K562 (cell line): Measurements from ENCODE around the gene MEF2D. TPM values are rescaled to one million over a fixed set of nuclear protein-coding genes. Genes with fewer than 3 reads are reported as not detected.

Experiments
- ATAC-seq: fragments of 200-7000 bp; cut with Tn5 transposase; 3 replicates; pipeline ENCODE4 v1.9.1; 2020; ENCODE audit warnings: moderate library complexity
- BruUV-seq: library from RNA; stranded (reverse); fragments of 400-500 nt; replicated peaks from 2 replicates; lab custom pipeline; 2021; lab: Mats Ljungman, UMichigan
- CTCF ChIA-PET: fragments of 300-600 bp; formaldehyde crosslinking; extraction: SDS; loops from one replicate; lab custom pipeline; 2021; ENCODE audit warnings: low intra/inter-chr PET ratio; lab: Yijun Ruan, JAX
- POLR2A ChIA-PET: fragments of 300-600, 350-650 bp; sonication (Branson Sonifier 250); formaldehyde crosslinking; extraction: SDS; loops from one replicate; lab custom pipeline; 2021; ENCODE audit warnings: antibody characterized with exemption, inconsistent platforms; lab: Yijun Ruan, JAX
- DNase-seq, 4 experiments: peaks; one replicate each; pipeline versions ENCODE4 v3.0.0 to v3.0.0-alpha.2; 2011 to 2018; ENCODE audit warnings: low spot score in 3 of 4, mixed read lengths in 3 of 4; ENCODE audit errors: extremely low read depth in 1 of 4
- FAIRE-seq: peaks from 2 replicates; lab custom pipeline; 2011; peaks lifted over from hg19 to GRCh38; lab: Jason Lieb, UNC
- H2AFZ ChIP-seq: 2 replicates; pipeline ENCODE4 v1.6.0; 2011; ENCODE audit warnings: low read depth, low read length, control low read depth, inconsistent platforms
- H3K27ac ChIP-seq: fragments of 200-600 bp; 3 replicates; pipeline ENCODE4 v1.8.0; 2011; ENCODE audit warnings: low read depth, mild to moderate bottlenecking, control low read depth, inconsistent platforms, low read length, moderate library complexity, mixed read lengths; ENCODE audit errors: extremely low read depth
- H3K27me3 ChIP-seq, 2 experiments: fragments of 300-600 bp in 1 of 2; 2 replicates in 1 of 2; 3 replicates in 1 of 2; pipeline versions ENCODE4 v1.6.0 to v1.8.0; 2011; ENCODE audit warnings: inconsistent platforms in 2 of 2, low read length in 2 of 2, mild to moderate bottlenecking in 1 of 2, mixed read lengths in 1 of 2, moderate library complexity in 1 of 2; ENCODE audit not compliant: control insufficient read depth in 2 of 2, insufficient read depth in 2 of 2
- H3K36me3 ChIP-seq: fragments of 300-600 bp; 3 replicates; pipeline ENCODE4 v1.8.0; 2011; ENCODE audit warnings: mild to moderate bottlenecking, low read length, inconsistent platforms; ENCODE audit not compliant: control insufficient read depth, insufficient read depth
- H3K4me1 ChIP-seq, 2 experiments: fragments of 200-600 bp in 1 of 2; replicated peaks in 1 of 2; 2 replicates in 1 of 2; 3 replicates in 1 of 2; pipeline versions ENCODE4 v1.5.1 to v1.8.0; 2011; ENCODE audit warnings: inconsistent platforms in 2 of 2, low read length in 2 of 2, mild to moderate bottlenecking in 1 of 2, mixed read lengths in 1 of 2, moderate library complexity in 1 of 2; ENCODE audit not compliant: control insufficient read depth in 2 of 2, insufficient read depth in 2 of 2
- H3K4me2 ChIP-seq: 2 replicates; pipeline ENCODE4 v1.6.1; 2011; ENCODE audit warnings: low read length, control low read depth, inconsistent platforms, mixed read lengths; ENCODE audit not compliant: insufficient read depth
- H3K4me3 ChIP-seq: fragments of 200-600 bp; sonication (generic), shearing (Covaris generic); 2 replicates; pipeline ENCODE4 v1.5.1; 2016; ENCODE audit warnings: control low read depth, inconsistent platforms
- H3K79me2 ChIP-seq: fragments of 200-600 bp; 3 replicates; pipeline ENCODE4 v1.8.0; 2011; ENCODE audit warnings: low read length, inconsistent platforms; ENCODE audit not compliant: control insufficient read depth, insufficient read depth
- H3K9ac ChIP-seq, 2 experiments: 2 replicates each; pipeline versions ENCODE4 v1.6.0 to v1.6.1; 2011; ENCODE audit warnings: low read depth in 2 of 2, low read length in 2 of 2, control low read depth in 1 of 2, inconsistent platforms in 1 of 2, mild to moderate bottlenecking in 1 of 2, mixed read lengths in 1 of 2; ENCODE audit not compliant: insufficient read depth in 1 of 2
- H3K9me1 ChIP-seq: one replicate; pipeline ENCODE4 v1.6.0; 2011; ENCODE audit warnings: inconsistent platforms, mild to moderate bottlenecking, low read length, moderate library complexity; ENCODE audit not compliant: control insufficient read depth, insufficient read depth
- H3K9me3 ChIP-seq: replicated peaks from 2 replicates; pipeline ENCODE4 v1.5.1; 2011; ENCODE audit warnings: low read depth, low read length, inconsistent platforms; ENCODE audit not compliant: control insufficient read depth, insufficient read depth
- H4K20me1 ChIP-seq: replicated peaks from 2 replicates; pipeline ENCODE4 v1.6.1; 2011; ENCODE audit warnings: low read length, inconsistent platforms, mixed read lengths; ENCODE audit not compliant: control insufficient read depth, insufficient read depth
- ATF1 ChIP-seq, 2 experiments: fragments of 450-650 bp in 1 of 2; IDR thresholded peaks; 2 replicates each; pipeline ENCODE4 v1.6.1; 2016; ENCODE audit warnings: missing compliant biosample characterization in 1 of 2, missing genetic modification characterization in 1 of 2
- BRD9 ChIP-seq: fragments of 450-650 bp; IDR thresholded peaks from 2 replicates; pipeline ENCODE4 v1.6.1; 2018; ENCODE audit warnings: low read depth; ENCODE audit not compliant: partially characterized antibody
- CREB3 ChIP-seq: fragments of 450-650 bp; conservative IDR thresholded peaks from 2 replicates; pipeline ENCODE4 v1.6.1; 2016; ENCODE audit warnings: missing genetic modification characterization, low read depth, mild to moderate bottlenecking, missing compliant biosample characterization, moderate library complexity
- DDX20 ChIP-seq: fragments of 450-650 bp; IDR thresholded peaks from 2 replicates; pipeline ENCODE4 v1.6.1; 2016; ENCODE audit warnings: missing genetic modification characterization, low read depth, mild to moderate bottlenecking, missing compliant biosample characterization, moderate library complexity
- KLF16 ChIP-seq: IDR thresholded peaks from 2 replicates; pipeline ENCODE4 v1.6.1; 2016; ENCODE audit warnings: antibody characterized with exemption
- MAFG ChIP-seq: fragments of 450-650 bp; conservative IDR thresholded peaks from 2 replicates; pipeline ENCODE4 v1.6.1; 2016; ENCODE audit warnings: missing genetic modification characterization, missing compliant biosample characterization
- POLR2AphosphoS5 ChIP-seq: IDR thresholded peaks from 2 replicates; pipeline ENCODE4 v1.6.1; 2011; ENCODE audit warnings: mild to moderate bottlenecking, low read depth, low read length, moderate library complexity; ENCODE audit not compliant: control insufficient read depth, insufficient read depth
- POU5F1 ChIP-seq: fragments of 150-350 bp; IDR thresholded peaks from 2 replicates; pipeline ENCODE4 v1.6.1; 2014; ENCODE audit warnings: borderline replicate concordance, low read length, low read depth, mild to moderate bottlenecking; ENCODE audit not compliant: partially characterized antibody
- RBM14 ChIP-seq: fragments of 200-400 bp; formaldehyde crosslinking; IDR thresholded peaks from 2 replicates; pipeline ENCODE4 v1.6.1; 2018; ENCODE audit warnings: low read depth, mild to moderate bottlenecking, low read length, moderate library complexity, borderline replicate concordance; ENCODE audit not compliant: insufficient read depth
- RHOXF2B ChIP-seq: fragments of 250-450 bp; sonication (Bioruptor Pico); conservative IDR thresholded peaks from 2 replicates; pipeline ENCODE4 v1.5.1; 2021
- SAFB ChIP-seq: fragments of 200-400 bp; formaldehyde crosslinking; IDR thresholded peaks from 2 replicates; pipeline ENCODE4 v1.6.1; 2017; ENCODE audit warnings: low read depth, low read length, borderline replicate concordance
- STAT5A ChIP-seq: IDR thresholded peaks from 2 replicates; pipeline ENCODE4 v1.6.1; 2012; ENCODE audit warnings: low read length, inconsistent platforms, borderline replicate concordance
- ZBTB17 ChIP-seq: fragments of 450-650 bp; formaldehyde crosslinking; IDR thresholded peaks from 2 replicates; pipeline ENCODE4 v1.4.0; 2020; ENCODE audit warnings: mild to moderate bottlenecking
- ZFX ChIP-seq: sonication (generic); formaldehyde crosslinking; IDR thresholded peaks from 2 replicates; pipeline ENCODE4 v1.8.0; 2022; ENCODE audit warnings: mild to moderate bottlenecking, missing genetic modification reagents, moderate library complexity
- ZNF445 ChIP-seq: fragments of 250-450 bp; sonication (Bioruptor Pico); IDR thresholded peaks from 2 replicates; pipeline ENCODE4 v1.4.0; 2020; ENCODE audit warnings: low read depth, mild to moderate bottlenecking, moderate library complexity
- ZNF57 ChIP-seq: fragments of 450-650 bp; formaldehyde crosslinking; IDR thresholded peaks from 2 replicates; pipeline ENCODE4 v1.4.0; 2020; ENCODE audit warnings: mild to moderate bottlenecking, moderate library complexity
- ZNF583 ChIP-seq: fragments of 250-450 bp; sonication (Bioruptor Pico); IDR thresholded peaks from 2 replicates; pipeline ENCODE4 v1.4.0; 2020
- ZNF639 ChIP-seq, 2 experiments: fragments of 200-800 bp in 1 of 2; sonication (Bioruptor generic) in 1 of 2; sonication (generic) in 1 of 2; formaldehyde crosslinking in 1 of 2; IDR thresholded peaks in 1 of 2; conservative IDR thresholded peaks in 1 of 2; 2 replicates each; pipeline versions ENCODE4 v1.5.0 to v1.6.1; 2016 to 2020; ENCODE audit warnings: missing compliant biosample characterization in 1 of 2, missing genetic modification characterization in 1 of 2, missing genetic modification reagents in 1 of 2
- ZNF778 ChIP-seq: fragments of 450-650 bp; formaldehyde crosslinking; IDR thresholded peaks from 2 replicates; pipeline ENCODE4 v1.4.0; 2020; ENCODE audit warnings: mild to moderate bottlenecking, moderate library complexity
- ZSCAN29 ChIP-seq: fragments of 450-650 bp; IDR thresholded peaks from 2 replicates; pipeline ENCODE4 v1.6.1; 2017
- WGBS: fragments of 100-300 bp; shearing (Covaris generic); methylation state at CpG from one replicate; pipeline ENCODE4 v1.1.6; 2016; ENCODE audit warnings: low coverage, mixed read lengths; ENCODE audit not compliant: insufficient coverage; ENCODE audit errors: missing lambda C conversion rate; 5-methylcytosine and 5-hydroxymethylcytosine counted together
- in situ Hi-C: fragments of 300-500 bp; cut with MboI; formaldehyde crosslinking; loops from 4 replicates; pipeline ENCODE4 v1.15.0; 2018; ENCODE audit warnings: inconsistent platforms, mixed read lengths
- intact Hi-C: fragments of 100-400 bp; cut with micrococcal nuclease; formaldehyde crosslinking; loops from 2 replicates; pipeline ENCODE4 v1.14.2; 2022
- polyA plus RNA-seq, 8 experiments: library from polyadenylated mRNA; depleted of rRNA in 4 of 8; stranded (reverse) in 5 of 8; unstranded in 3 of 8; fragments of >200 nt; fragmentation: Nextera tagmentation in 2 of 8; fragmentation: Illumina TruSeq in 1 of 8; extraction: Ambion mirVana in 2 of 8; extraction: Trizol in 1 of 8; gene quantifications; 2 replicates each; pipeline versions ENCODE4 v1.2.1 to v1.2.3, GENCODE V29; 2011 to 2014; ENCODE audit warnings: inconsistent platforms in 1 of 8, missing spikeins in 1 of 8
- total RNA-seq, 7 experiments: library from RNA; depleted of rRNA in 6 of 7; stranded (reverse); fragments of >200 nt in 6 of 7; fragmentation: Illumina TruSeq in 2 of 7; extraction: Trizol in 2 of 7; gene quantifications; 2 replicates each; pipeline versions ENCODE4 v1.2.1 to v1.2.3, GENCODE V29; 2011 to 2021; ENCODE audit warnings: low replicate concordance in 1 of 7

MEF2D gene
- total and polyA plus RNA-seq, 9 of the 15 experiments (the other 6 are each of a cell fraction or from before 2014, with no cell fraction given): 0.10 to 19.5 (median 2.6) TPM

GRCh38 chr1:156429313-156430060 is 71.1 kb downstream of the MEF2D start:
- POLR2A ChIA-PET: interaction anchor here (0.6 to 1.0 kb wide), 3 partner anchors 8 to 167 kb away, joined by 3 to 6 read pairs (median 3); no protein-coding TSS in a partner anchor
- Histone ChIP-seq H3K9me3 (no peaks in the 10 kb centered on the region), H3K9ac (no peak overlapping the region), H3K79me2 (no peaks in the 10 kb centered on the region), H3K27me3 (peaks cover 28 to 35% of the 10 kb centered on the region in 2 experiments), H3K27ac (no peak overlapping the region), H3K4me3 (no peak overlapping the region), H3K4me2 (peak overlapping the region; percentile 19; the same call in 1 of the 2 replicates), H4K20me1 (no peaks in the 10 kb centered on the region), H2AFZ (no peak overlapping the region), H3K4me1 (peaks cover 0 to 18% of the 10 kb centered on the region in 2 experiments; a peak in 3 of 5 replicates), H3K36me3 (no peaks in the 10 kb centered on the region), H3K9me1 (no peaks in the 10 kb centered on the region)
- WGBS: 3% methylated on average over 13 of the region's 13 CpGs
- DNase-seq (no peak), FAIRE-seq (no peak), ATAC-seq (no peak)
- CTCF ChIA-PET: no interaction called here
- in situ Hi-C loops: no loop called here
- intact Hi-C loops: no loop called here
- no TSS peak for BruUV-seq
- TF ChIP-seq KLF16 (no peak), ZFX (CRISPR knock-in tag) (peak; percentile 34), ZBTB17 (no peak), RBM14 (no peak), SAFB (no peak), POLR2AphosphoS5 (no peak), ZNF445 (CRISPR knock-in tag) (no peak), ZNF57 (CRISPR knock-in tag) (no peak), ZNF778 (no peak), RHOXF2B (no peak), CREB3 (no peak), DDX20 (no peak), MAFG (no peak), ZNF639 (CRISPR knock-in tag; conservative IDR thresholded peaks at IDR 0.05 in 1 of 2, IDR thresholded peaks at IDR 0.05 in 1 of 2) (no peak), ATF1 (CRISPR knock-in tag; IDR thresholded peaks at IDR 0.05) (no peak), ATF1 (tag; IDR thresholded peaks at IDR 0.05) (peak; percentile 25; the same call in 1 of the 2 replicates), ZNF583 (CRISPR knock-in tag) (no peak), ZSCAN29 (0 out of 2 replicates have a peak, but pooled peaks have one; percentile 33), BRD9 (no peak), STAT5A (no peak), POU5F1 (no peak)
